ENCODE measurements around the gene ADAMTSL5. TPM values are rescaled to one million over a fixed set of nuclear protein-coding genes. Genes with fewer than 3 reads are reported as not detected.

The ADAMTSL5 gene
- total and polyA plus RNA-seq, 9 of the 15 experiments (the other 6 are each of a cell fraction or from before 2014, with no cell fraction given): 1.0 to 11.6 (median 4.1) TPM

- WGBS (ENCODE audit: insufficient coverage, low coverage, missing lambda C conversion rate): 27% methylated on average over 8 of the region's 8 CpGs
- CTCF ChIA-PET (ENCODE audit: low intra/inter-chr PET ratio): no interaction called here
- intact Hi-C loops (cut with micrococcal nuclease): no loop called here
- in situ Hi-C loops (cut with MboI): no loop called here
- Histone ChIP-seq H3K9ac (ENCODE audit: insufficient read depth in 1 of 2, low read depth in 2 of 2, low read length in 2 of 2) (no peak overlapping the region), H3K9me1 (ENCODE audit: control insufficient read depth, insufficient read depth, low read length) (no peaks in the 10 kb centered on the region), H3K36me3 (ENCODE audit: control insufficient read depth, insufficient read depth, low read length) (no peaks in the 10 kb centered on the region), H3K79me2 (ENCODE audit: control insufficient read depth, insufficient read depth, low read length) (peaks cover 11% of the 10 kb centered on the region; the same call in 2 of the 3 replicates), H4K20me1 (replicated peaks; ENCODE audit: control insufficient read depth, insufficient read depth, low read length) (no peaks in the 10 kb centered on the region), H3K4me1 (replicated peaks in 1 of 2; ENCODE audit: control insufficient read depth in 2 of 2, insufficient read depth in 2 of 2, low read length in 2 of 2) (peaks cover 0 to 43% of the 10 kb centered on the region in 2 experiments), H3K9me3 (replicated peaks; ENCODE audit: control insufficient read depth, insufficient read depth, low read depth, low read length) (peaks cover 3% of the 10 kb centered on the region), H3K4me3 (no peak overlapping the region), H3K27ac (ENCODE audit: extremely low read depth, low read depth, low read length) (no peak overlapping the region), H3K4me2 (ENCODE audit: insufficient read depth, low read length) (no peak overlapping the region), H2AFZ (ENCODE audit: low read depth, low read length) (no peak overlapping the region), H3K27me3 (ENCODE audit: control insufficient read depth in 2 of 2, insufficient read depth in 2 of 2, low read length in 2 of 2) (0 out of 5 replicates have a peak, but pooled peaks cover 0 to 5% of the 10 kb centered on the region in 2 experiments)
- no TSS peak for BruUV-seq (replicated peaks)
- FAIRE-seq (no peak), ATAC-seq (peak; percentile 24; the same call in 1 of the 3 replicates), DNase-seq (ENCODE audit: extremely low read depth in 1 of 4, low spot score in 3 of 4) (peak; percentile 45 to 72 (median 54))
- POLR2A ChIA-PET: no interaction called here
- TF ChIP-seq CBX3 (IDR thresholded peaks at IDR 0.05; ENCODE audit: borderline replicate concordance in 1 of 2, low read length in 2 of 2) (peak in 1 of 2 experiments; percentile 48; a peak in 1 of 3 replicates), CEBPG (CRISPR knock-in tag; IDR thresholded peaks at IDR 0.05) (peak; percentile 65), CEBPG (tag; conservative IDR thresholded peaks at IDR 0.05 in 1 of 2, IDR thresholded peaks at IDR 0.05 in 1 of 2) (no peak), ATF3 (IDR thresholded peaks at IDR 0.05) (peak; percentile 73), ATF3 (CRISPR knock-in tag; conservative IDR thresholded peaks at IDR 0.05) (no peak), NFYB (IDR thresholded peaks at IDR 0.05; ENCODE audit: extremely low read depth, insufficient read length) (peak; percentile 75), MLX (CRISPR knock-in tag; conservative IDR thresholded peaks at IDR 0.05) (no peak), TRIM28 (IDR thresholded peaks at IDR 0.05) (0 out of 2 replicates have a peak, but pooled peaks have one; percentile 21), TAF7 (tag; IDR thresholded peaks at IDR 0.05) (no peak), CEBPB (tag; IDR thresholded peaks at IDR 0.05) (0 out of 2 replicates have a peak, but pooled peaks have one; percentile 24), USF1 (CRISPR knock-in tag; IDR thresholded peaks at IDR 0.05) (peak; percentile 94), ATF7 (IDR thresholded peaks at IDR 0.05) (peak; percentile 66; the same call in 1 of the 2 replicates), CBFA2T2 (conservative IDR thresholded peaks at IDR 0.05) (peak; percentile 14; the same call in 1 of the 2 replicates), ZNF263 (CRISPR knock-in tag; IDR thresholded peaks at IDR 0.05; ENCODE audit: borderline replicate concordance) (no peak), RAD51 (IDR thresholded peaks at IDR 0.05; ENCODE audit: borderline replicate concordance, low read depth) (peak; percentile 79), THRB (CRISPR knock-in tag; conservative IDR thresholded peaks at IDR 0.05) (no peak), FOS (IDR thresholded peaks at IDR 0.05; ENCODE audit: extremely low read depth, insufficient read length) (peak; percentile 26), FOXA3 (CRISPR knock-in tag; conservative IDR thresholded peaks at IDR 0.05 in 1 of 2, IDR thresholded peaks at IDR 0.05 in 1 of 2) (0 out of 4 replicates have a peak, but pooled peaks of 1 of the 2 experiments have one; percentile 9), PHF20 (IDR thresholded peaks at IDR 0.05; ENCODE audit: partially characterized antibody) (no peak)
Observed at GRCh38 chr19:1516395-1516753, 3.6 kb upstream of the ADAMTSL5 start.
